ENCODE measurements around the gene IMP3. TPM values are rescaled to one million over a fixed set of nuclear protein-coding genes. Genes with fewer than 3 reads are reported as not detected.

IMP3 gene
- total and polyA plus RNA-seq, 9 of the 15 experiments (the other 6 are each of a cell fraction or from before 2014, with no cell fraction given): 14.5 to 160 (median 74.4) TPM

GRCh38 chr15:75651810-75652543 lies 12.0 kb upstream of the IMP3 start (continued):
- TF ChIP-seq RBM39 (optimal IDR thresholded peaks at IDR 0.05; ENCODE audit: low read depth, low read length): no peak
- TF ChIP-seq ZNF23 (CRISPR knock-in tag; IDR thresholded peaks at IDR 0.05): no peak
- TF ChIP-seq EWSR1 (IDR thresholded peaks at IDR 0.05; ENCODE audit: borderline replicate concordance, low read depth, partially characterized antibody): no peak
- no peak for TF ChIP-seq ZNF668 (CRISPR knock-in tag; IDR thresholded peaks at IDR 0.05)
- TF ChIP-seq RAD51 (IDR thresholded peaks at IDR 0.05; ENCODE audit: borderline replicate concordance, low read depth): no peak
- no peak for TF ChIP-seq ADNP (tag; IDR thresholded peaks at IDR 0.05)
- no peak for TF ChIP-seq CTCFL (IDR thresholded peaks at IDR 0.05; ENCODE audit: borderline replicate concordance, insufficient read depth, low read depth, low read length, poor library complexity, severe bottlenecking)
- no peak for TF ChIP-seq ZNF79 (CRISPR knock-in tag; IDR thresholded peaks at IDR 0.05; ENCODE audit: low read depth)
- no peak for TF ChIP-seq E2F5 (CRISPR knock-in tag; IDR thresholded peaks at IDR 0.05)
- no peak for TF ChIP-seq SUPT5H (IDR thresholded peaks at IDR 0.05)
- no peak for TF ChIP-seq ZBTB1 (CRISPR knock-in tag; IDR thresholded peaks at IDR 0.05; ENCODE audit: borderline replicate concordance, low read depth)
- TF ChIP-seq NFE2 (IDR thresholded peaks at IDR 0.05; ENCODE audit: low read depth): no peak
- TF ChIP-seq, protein P1, sequence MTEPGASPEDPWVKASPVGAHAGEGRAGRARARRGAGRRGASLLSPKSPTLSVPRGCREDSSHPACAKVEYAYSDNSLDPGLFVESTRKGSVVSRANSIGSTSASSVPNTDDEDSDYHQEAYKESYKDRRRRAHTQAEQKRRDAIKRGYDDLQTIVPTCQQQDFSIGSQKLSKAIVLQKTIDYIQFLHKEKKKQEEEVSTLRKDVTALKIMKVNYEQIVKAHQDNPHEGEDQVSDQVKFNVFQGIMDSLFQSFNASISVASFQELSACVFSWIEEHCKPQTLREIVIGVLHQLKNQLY (CRISPR knock-in tag; conservative IDR thresholded peaks at IDR 0.05): peak in 1 of 2 experiments; percentile 50; a peak in 1 of 4 replicates
- TF ChIP-seq BDP1 (IDR thresholded peaks at IDR 0.05; ENCODE audit: insufficient read depth, insufficient read length): no peak
- no peak for TF ChIP-seq MBD2 (IDR thresholded peaks at IDR 0.05; ENCODE audit: borderline replicate concordance, low read depth)
- peak; percentile 75 for TF ChIP-seq SMARCA5 (IDR thresholded peaks at IDR 0.05)
- no peak for TF ChIP-seq ZNF134 (CRISPR knock-in tag; conservative IDR thresholded peaks at IDR 0.05)
- no peak for TF ChIP-seq SMAD1 (IDR thresholded peaks at IDR 0.05; ENCODE audit: low read depth, low read length, partially characterized antibody)
